ENCODE data around the gene PALB2.

The PALB2 gene

GRCh38 chr16:23584186-23585076 lies 56.7 kb downstream of the PALB2 start:
- no peak for TF ChIP-seq ZBTB7A (IDR thresholded peaks at IDR 0.05; ENCODE audit: low read depth)
- no peak for TF ChIP-seq USF1 (IDR thresholded peaks at IDR 0.05)
- TF ChIP-seq RAD21 (IDR thresholded peaks at IDR 0.05; ENCODE audit: low read depth), result no peak
- no peak for TF ChIP-seq NFIC (IDR thresholded peaks at IDR 0.05)
- no peak for TF ChIP-seq TEAD4 (IDR thresholded peaks at IDR 0.05)
- TF ChIP-seq TCF12 (IDR thresholded peaks at IDR 0.05; ENCODE audit: low read depth), result no peak
- TF ChIP-seq CEBPB (IDR thresholded peaks at IDR 0.05), result no peak
- TF ChIP-seq MAX (IDR thresholded peaks at IDR 0.05), result no peak
- no peak for TF ChIP-seq CREB1 (IDR thresholded peaks at IDR 0.05; ENCODE audit: low read depth)
- TF ChIP-seq REST (IDR thresholded peaks at IDR 0.05; ENCODE audit: low read depth), result no peak
- TF ChIP-seq EGR1 (IDR thresholded peaks at IDR 0.05), result no peak
- no peak for TF ChIP-seq TAF1 (IDR thresholded peaks at IDR 0.05; ENCODE audit: low read depth)
- no peak for TF ChIP-seq FOXM1 (IDR thresholded peaks at IDR 0.05; ENCODE audit: borderline replicate concordance, low read depth)
- TF ChIP-seq YY1 (IDR thresholded peaks at IDR 0.05; ENCODE audit: low read depth), result no peak
- TF ChIP-seq EP300 (IDR thresholded peaks at IDR 0.05; ENCODE audit: borderline replicate concordance), result no peak

- TF ChIP-seq TCF12 (IDR thresholded peaks at IDR 0.05; ENCODE audit: low read depth), result no peak
- no peak for TF ChIP-seq USF1 (IDR thresholded peaks at IDR 0.05)
- no peak for TF ChIP-seq YY1 (IDR thresholded peaks at IDR 0.05; ENCODE audit: low read depth)
Observed at GRCh38 chr16:23581764-23582163, 59.3 kb downstream of the PALB2 start.

- no peak for TF ChIP-seq EP300 (IDR thresholded peaks at IDR 0.05; ENCODE audit: borderline replicate concordance)
- TF ChIP-seq TEAD4 (IDR thresholded peaks at IDR 0.05), result no peak
- TF ChIP-seq FOXM1 (IDR thresholded peaks at IDR 0.05; ENCODE audit: borderline replicate concordance, low read depth), result no peak
- no peak for TF ChIP-seq MAX (IDR thresholded peaks at IDR 0.05)
- TF ChIP-seq RAD21 (IDR thresholded peaks at IDR 0.05; ENCODE audit: low read depth), result no peak
- no peak for TF ChIP-seq TCF12 (IDR thresholded peaks at IDR 0.05; ENCODE audit: low read depth)
- no peak for TF ChIP-seq YY1 (IDR thresholded peaks at IDR 0.05; ENCODE audit: low read depth)
- no peak for TF ChIP-seq EGR1 (IDR thresholded peaks at IDR 0.05)
- no peak for TF ChIP-seq TAF1 (IDR thresholded peaks at IDR 0.05; ENCODE audit: low read depth)
Observed at GRCh38 chr16:23580391-23580790, 60.7 kb downstream of the PALB2 start.

- TF ChIP-seq CEBPB (IDR thresholded peaks at IDR 0.05) (no peak), NFIC (IDR thresholded peaks at IDR 0.05) (no peak), USF1 (IDR thresholded peaks at IDR 0.05) (no peak), FOXM1 (IDR thresholded peaks at IDR 0.05; ENCODE audit: borderline replicate concordance, low read depth) (no peak), CREB1 (IDR thresholded peaks at IDR 0.05; ENCODE audit: low read depth) (no peak), MAX (IDR thresholded peaks at IDR 0.05) (no peak)
Observed at GRCh38 chr16:23579371-23579770, 61.7 kb downstream of the PALB2 start.

- TF ChIP-seq TEAD4 (IDR thresholded peaks at IDR 0.05), result no peak
- TF ChIP-seq NFIC (IDR thresholded peaks at IDR 0.05), result peak; percentile 24; the same call in 1 of the 2 replicates
Observed at GRCh38 chr16:23578101-23578830, 62.8 kb downstream of the PALB2 start.

- no peak for TF ChIP-seq EGR1 (IDR thresholded peaks at IDR 0.05)
- no peak for TF ChIP-seq TAF1 (IDR thresholded peaks at IDR 0.05; ENCODE audit: low read depth)
- TF ChIP-seq TCF12 (IDR thresholded peaks at IDR 0.05; ENCODE audit: low read depth), result no peak
- no peak for TF ChIP-seq MAX (IDR thresholded peaks at IDR 0.05)
- TF ChIP-seq NFIC (IDR thresholded peaks at IDR 0.05), result no peak
- no peak for TF ChIP-seq ZBTB7A (IDR thresholded peaks at IDR 0.05; ENCODE audit: low read depth)
- TF ChIP-seq CREB1 (IDR thresholded peaks at IDR 0.05; ENCODE audit: low read depth), result no peak
- no peak for TF ChIP-seq USF1 (IDR thresholded peaks at IDR 0.05)
- no peak for TF ChIP-seq REST (IDR thresholded peaks at IDR 0.05; ENCODE audit: low read depth)
- no peak for TF ChIP-seq YY1 (IDR thresholded peaks at IDR 0.05; ENCODE audit: low read depth)
- TF ChIP-seq TEAD4 (IDR thresholded peaks at IDR 0.05), result no peak
- TF ChIP-seq RAD21 (IDR thresholded peaks at IDR 0.05; ENCODE audit: low read depth), result no peak
- TF ChIP-seq FOXM1 (IDR thresholded peaks at IDR 0.05; ENCODE audit: borderline replicate concordance, low read depth), result no peak
Observed at GRCh38 chr16:23577493-23577892, 63.6 kb downstream of the PALB2 start.
